Cardiac fibroblast (primary cell): ENCODE results near the gene CD48.
"Not testable (repeated sequence)": the region's sequence is repeated elsewhere in the genome, so short reads cannot be mapped to it uniquely, and the experiment has no call there.

Experiments used
- DNase-seq, 2 donors: peaks; one replicate each; pipeline versions ENCODE4 v3.0.0 to v3.0.0-alpha.2; 2010; ENCODE audit warnings: low read depth in 2 of 2
- H3K4me3 ChIP-seq, 2 donors: replicated peaks in 1 of 2; 1 replicate in 1 of 2; 2 replicates in 1 of 2; pipeline ENCODE4 v1.5.1; 2011; ENCODE audit warnings: low read depth in 2 of 2, low read length in 2 of 2, mild to moderate bottlenecking in 2 of 2, moderate library complexity in 1 of 2
- TF ChIP-seq, protein P1 (sequence below): IDR thresholded peaks from one replicate; pipeline ENCODE4 v1.5.1; 2011; ENCODE audit warnings: low read depth, mild to moderate bottlenecking, low read length, inconsistent platforms

CD48 gene

DNA sequence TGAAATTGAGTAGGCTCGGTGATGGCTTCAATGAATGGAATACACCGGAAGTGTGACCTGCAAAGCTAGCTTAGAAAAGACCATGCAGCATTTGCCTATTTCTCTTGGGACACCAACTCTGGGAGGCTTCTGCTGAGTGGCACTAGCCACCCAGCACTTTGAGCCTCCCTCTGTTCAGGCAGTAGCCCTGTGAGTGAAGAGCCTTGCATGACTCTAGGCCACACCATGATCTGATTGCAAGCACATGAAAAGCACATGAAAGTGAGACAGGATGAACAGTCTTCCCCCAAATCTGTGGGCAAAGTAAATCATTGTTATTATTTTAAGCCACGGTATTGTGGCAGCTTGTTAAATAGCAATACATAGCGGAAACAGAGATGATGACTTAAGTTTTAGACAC is 2.8 kb downstream of the CD48 start:
- no peak for DNase-seq
- no peak overlapping the region for H3K4me3 ChIP-seq
- TF ChIP-seq, protein P1, sequence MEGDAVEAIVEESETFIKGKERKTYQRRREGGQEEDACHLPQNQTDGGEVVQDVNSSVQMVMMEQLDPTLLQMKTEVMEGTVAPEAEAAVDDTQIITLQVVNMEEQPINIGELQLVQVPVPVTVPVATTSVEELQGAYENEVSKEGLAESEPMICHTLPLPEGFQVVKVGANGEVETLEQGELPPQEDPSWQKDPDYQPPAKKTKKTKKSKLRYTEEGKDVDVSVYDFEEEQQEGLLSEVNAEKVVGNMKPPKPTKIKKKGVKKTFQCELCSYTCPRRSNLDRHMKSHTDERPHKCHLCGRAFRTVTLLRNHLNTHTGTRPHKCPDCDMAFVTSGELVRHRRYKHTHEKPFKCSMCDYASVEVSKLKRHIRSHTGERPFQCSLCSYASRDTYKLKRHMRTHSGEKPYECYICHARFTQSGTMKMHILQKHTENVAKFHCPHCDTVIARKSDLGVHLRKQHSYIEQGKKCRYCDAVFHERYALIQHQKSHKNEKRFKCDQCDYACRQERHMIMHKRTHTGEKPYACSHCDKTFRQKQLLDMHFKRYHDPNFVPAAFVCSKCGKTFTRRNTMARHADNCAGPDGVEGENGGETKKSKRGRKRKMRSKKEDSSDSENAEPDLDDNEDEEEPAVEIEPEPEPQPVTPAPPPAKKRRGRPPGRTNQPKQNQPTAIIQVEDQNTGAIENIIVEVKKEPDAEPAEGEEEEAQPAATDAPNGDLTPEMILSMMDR = no peak

DNA sequence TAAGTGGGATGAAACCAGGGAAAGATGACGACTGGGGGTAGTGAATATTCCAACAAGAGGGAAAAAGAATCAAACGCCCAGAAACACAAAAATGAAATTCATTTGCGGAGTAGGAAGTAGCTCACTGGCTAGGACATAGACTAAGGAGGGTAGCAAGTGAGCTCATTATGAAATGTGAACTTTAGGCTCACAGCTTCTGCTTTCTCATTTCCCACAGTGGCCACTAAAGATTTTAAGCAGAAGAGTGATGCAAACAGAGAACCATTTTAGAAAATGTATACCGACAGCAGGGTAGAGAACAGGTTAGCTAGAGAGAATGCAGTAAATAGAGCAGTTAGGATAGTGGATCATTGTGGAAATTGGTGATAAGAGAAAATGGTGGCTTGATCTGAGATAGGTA is 3.5 kb downstream of the CD48 start:
- TF ChIP-seq, protein P1 = no peak
- H3K4me3 ChIP-seq = no peak overlapping the region
- no peak for DNase-seq

DNA sequence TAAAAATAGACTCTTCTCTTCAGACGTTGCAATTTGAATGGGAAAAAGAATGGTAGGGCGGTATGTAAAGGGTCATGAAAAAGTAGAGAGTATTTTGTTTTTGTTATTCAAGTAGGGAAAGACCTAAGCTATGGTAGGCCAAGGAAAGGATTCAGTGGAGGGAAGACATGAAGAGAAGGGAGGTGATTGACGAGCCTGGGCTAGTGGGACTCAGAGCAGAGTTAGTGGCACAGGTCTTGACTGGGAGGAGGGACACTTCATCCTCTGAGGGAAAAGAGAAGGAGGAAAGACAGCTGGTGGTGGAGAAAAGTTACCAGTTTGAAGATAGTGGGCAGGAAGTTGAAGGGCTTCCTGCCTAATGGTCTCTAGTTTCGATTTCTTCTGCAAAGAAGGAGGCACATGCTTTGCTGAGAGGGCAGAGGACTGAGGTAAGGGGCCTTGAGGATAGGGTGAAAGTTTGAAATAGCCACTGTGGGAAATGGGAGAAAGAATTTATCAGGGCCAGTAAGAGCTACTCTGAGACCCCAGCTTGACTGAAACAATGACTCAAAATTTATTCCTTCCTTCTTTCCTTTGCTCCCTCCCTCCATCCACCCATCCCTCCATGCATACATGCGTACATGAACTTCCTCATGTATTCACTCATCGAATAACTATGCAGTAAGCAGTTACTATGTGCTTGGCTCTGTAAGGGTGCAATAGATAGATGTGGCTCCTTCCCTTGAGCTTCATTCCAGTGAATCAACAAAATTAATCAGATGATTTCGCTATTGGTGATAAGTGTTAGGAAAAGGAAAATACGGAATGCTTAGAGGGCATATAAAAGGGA is 4.2 kb downstream of the CD48 start:
- DNase-seq = no peak
- H3K4me3 ChIP-seq = no peak overlapping the region
- TF ChIP-seq, protein P1 = no peak

DNA sequence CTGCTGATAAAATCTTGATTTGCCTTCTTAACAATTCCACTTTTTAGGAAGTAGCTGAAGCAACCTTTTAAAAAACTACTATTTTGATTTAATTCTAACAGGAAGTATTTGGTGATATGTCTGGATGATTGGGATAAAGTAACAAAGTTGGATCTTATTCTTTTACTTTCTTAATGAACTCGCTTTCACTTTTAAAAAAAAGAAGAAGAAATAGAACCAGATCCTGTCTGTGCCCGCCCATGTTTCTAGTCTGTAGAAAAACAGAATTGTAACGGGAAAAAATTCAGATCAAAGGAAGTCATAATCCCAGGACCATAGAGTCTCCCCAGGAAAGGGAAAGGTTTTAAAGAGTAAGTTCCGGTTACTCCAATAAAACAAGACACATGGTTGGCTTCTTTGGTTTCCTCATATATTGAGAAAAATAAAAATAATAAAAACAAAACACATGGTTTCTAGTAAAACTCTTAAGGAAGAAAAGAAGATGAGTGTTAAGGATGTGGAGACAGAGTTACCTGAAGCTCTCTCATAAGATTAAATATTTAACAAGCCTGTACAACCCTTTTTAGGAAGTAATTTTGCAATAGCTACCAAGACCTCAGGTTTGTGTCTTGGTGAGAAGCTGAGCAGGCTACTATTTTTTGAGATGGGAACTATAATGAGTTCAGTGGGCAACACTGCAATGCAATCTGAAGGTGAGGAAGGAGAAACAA is 4.9 kb downstream of the CD48 start:
- no peak for DNase-seq
- TF ChIP-seq, protein P1 = no peak
- H3K4me3 ChIP-seq = no peak overlapping the region

DNA sequence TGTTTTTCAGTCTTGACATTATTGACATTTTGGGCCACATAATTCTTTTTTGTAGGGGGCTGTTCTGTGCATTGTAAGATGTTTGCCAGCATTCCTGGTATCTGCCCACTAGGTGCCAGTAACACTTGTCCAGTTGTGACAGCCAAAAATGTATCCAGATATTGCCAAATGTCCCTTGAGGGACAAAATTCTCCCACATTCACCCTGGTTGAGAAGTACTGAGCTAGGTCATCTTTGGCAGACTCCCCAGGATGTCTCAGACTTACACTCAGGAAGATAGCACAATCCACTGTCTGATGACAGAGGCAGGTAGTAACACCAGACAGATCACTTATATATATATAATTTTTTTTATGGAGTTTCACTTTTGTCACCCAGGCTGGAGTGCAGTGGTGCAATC is 5.9 kb downstream of the CD48 start:
- TF ChIP-seq, protein P1 = no peak
- DNase-seq = no peak
- no peak overlapping the region for H3K4me3 ChIP-seq

DNA sequence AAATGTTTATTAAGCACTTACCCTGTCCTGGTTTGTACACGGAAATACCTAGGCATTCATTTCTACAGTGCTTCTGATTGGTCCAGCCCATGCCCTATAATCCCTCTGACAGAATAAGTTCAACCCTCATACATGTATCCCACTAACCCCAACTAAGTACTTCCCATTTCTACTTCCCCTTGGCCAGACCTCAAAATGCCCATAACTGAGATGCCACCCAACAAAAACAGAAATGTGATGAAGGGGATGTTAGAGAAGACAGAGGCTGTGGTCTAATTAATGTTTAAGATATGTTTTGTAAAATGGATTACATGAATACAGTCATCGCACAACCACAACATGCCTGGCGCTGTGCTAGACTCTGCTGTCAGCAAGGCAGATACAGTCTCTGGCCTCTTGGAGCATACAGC is 6.4 kb downstream of the CD48 start:
- DNase-seq, H3K4me3 ChIP-seq: not testable (repeated sequence)

DNA sequence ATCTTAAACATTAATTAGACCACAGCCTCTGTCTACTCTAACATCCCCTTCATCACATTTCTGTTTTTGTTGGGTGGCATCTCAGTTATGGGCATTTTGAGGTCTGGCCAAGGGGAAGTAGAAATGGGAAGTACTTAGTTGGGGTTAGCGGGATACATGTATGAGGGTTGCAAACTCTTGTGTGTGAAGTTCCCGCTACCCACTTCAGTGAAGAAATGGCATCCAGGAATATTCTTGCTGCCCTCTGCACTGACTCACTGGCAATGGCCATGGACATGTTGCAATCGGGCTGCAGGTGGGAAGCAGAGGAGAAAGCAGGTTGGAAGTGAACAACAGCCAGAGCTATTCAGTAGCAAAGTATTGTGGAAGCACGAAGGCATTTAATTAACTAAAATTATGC is 7.4 kb downstream of the CD48 start:
- DNase-seq = no peak
- no peak overlapping the region for H3K4me3 ChIP-seq
- TF ChIP-seq, protein P1 = no peak
